ENCODE measurements around the gene NTN5.

DNA sequence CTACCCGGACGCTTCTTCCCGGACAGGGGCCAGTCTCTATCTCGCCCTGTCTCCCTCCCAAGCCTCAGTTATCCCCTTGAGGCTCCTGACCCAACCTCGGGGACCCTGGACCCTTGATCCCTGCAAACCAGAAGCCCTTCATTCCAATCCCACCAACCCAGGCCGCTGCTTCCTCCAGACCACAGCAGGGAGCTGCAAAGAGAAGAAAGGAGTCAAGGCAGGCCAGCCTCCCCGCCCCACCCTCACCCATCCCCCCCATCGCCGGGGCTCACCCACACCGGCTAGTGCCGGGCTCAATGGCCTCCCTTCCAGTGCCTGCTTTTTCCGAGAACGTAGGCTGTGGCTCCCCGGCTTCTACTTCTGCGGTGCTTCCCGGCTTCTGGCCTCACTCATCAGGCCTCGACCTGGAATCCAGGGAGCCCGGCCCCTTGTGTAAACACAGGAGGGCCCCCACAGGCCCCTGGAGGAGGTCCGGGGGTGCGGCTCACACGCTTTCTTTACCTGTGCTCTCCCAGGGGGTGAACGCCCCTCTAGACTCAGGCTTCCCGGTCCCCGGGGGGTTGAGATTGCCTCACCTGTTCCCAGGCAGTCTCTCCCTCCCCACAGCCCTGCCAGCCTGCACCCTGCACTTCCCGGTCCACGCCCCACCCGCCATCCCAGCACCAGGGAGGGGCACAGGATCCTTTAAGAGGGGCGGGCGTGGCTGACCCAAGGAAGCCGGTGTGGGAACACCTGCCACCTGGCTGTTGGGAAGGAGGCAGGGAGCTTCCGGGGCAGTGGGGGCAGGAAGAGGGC is 58.2 kb downstream of the NTN5 start, which contains the start of gene FAM83E:
- TF ChIP-seq POLR2AphosphoS5 (IDR thresholded peaks at IDR 0.05; ENCODE audit: insufficient read depth in 1 of 2, low read depth in 1 of 2) (peak; percentile 25 to 52), POLR2A (IDR thresholded peaks at IDR 0.05) (no peak)
- TF ChIP-seq, protein P1, sequence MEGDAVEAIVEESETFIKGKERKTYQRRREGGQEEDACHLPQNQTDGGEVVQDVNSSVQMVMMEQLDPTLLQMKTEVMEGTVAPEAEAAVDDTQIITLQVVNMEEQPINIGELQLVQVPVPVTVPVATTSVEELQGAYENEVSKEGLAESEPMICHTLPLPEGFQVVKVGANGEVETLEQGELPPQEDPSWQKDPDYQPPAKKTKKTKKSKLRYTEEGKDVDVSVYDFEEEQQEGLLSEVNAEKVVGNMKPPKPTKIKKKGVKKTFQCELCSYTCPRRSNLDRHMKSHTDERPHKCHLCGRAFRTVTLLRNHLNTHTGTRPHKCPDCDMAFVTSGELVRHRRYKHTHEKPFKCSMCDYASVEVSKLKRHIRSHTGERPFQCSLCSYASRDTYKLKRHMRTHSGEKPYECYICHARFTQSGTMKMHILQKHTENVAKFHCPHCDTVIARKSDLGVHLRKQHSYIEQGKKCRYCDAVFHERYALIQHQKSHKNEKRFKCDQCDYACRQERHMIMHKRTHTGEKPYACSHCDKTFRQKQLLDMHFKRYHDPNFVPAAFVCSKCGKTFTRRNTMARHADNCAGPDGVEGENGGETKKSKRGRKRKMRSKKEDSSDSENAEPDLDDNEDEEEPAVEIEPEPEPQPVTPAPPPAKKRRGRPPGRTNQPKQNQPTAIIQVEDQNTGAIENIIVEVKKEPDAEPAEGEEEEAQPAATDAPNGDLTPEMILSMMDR (IDR thresholded peaks at IDR 0.05), result no peak

Measured in vagina (tissue), 2 donors.